Measurements from ENCODE around the gene EPHB1. TPM values are rescaled to one million over a fixed set of nuclear protein-coding genes. Genes with fewer than 3 reads are reported as not detected.

Gene EPHB1
- total RNA-seq, 2 donors from 2014 or later: 1.9 to 3.2 TPM

DNA sequence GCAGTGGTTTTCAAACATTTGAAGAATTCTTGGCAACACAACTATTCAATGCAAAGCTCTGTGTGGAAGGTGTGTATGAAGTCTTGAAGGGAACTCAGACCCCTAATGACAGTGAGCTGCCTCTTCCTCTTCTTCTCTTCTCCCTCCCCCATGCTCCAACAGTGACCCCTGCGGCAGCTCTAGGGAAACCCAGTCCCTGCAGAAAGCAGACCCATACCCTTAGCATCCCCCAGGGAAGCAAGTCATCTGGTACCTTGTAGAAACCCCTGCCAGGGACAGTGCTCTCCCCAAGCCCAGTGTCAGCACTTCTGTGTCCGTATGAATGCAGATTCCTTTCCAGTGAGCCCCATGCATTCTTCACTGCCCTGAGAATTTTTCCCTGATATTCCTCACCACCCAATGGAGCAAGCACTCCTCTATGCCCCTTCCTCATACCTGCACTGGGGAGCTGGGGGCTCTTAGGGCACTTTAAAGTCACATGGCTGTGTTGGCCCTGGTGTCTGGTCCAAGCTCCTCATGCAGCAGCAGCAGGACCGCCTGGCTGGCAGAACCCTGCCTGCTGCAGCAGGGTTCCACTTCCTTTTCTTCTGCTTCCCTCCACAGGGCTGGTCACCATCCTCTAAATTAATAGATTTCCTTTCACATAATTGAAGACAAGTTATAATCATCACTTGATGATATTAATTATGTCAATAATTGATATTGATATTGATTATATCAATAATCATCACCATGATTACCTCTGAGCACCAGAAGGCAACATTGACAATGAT, 442.5 kb downstream of the EPHB1 start:
- no peaks in the 10 kb centered on the region for H3K4me1 ChIP-seq
- TF ChIP-seq, protein P1, sequence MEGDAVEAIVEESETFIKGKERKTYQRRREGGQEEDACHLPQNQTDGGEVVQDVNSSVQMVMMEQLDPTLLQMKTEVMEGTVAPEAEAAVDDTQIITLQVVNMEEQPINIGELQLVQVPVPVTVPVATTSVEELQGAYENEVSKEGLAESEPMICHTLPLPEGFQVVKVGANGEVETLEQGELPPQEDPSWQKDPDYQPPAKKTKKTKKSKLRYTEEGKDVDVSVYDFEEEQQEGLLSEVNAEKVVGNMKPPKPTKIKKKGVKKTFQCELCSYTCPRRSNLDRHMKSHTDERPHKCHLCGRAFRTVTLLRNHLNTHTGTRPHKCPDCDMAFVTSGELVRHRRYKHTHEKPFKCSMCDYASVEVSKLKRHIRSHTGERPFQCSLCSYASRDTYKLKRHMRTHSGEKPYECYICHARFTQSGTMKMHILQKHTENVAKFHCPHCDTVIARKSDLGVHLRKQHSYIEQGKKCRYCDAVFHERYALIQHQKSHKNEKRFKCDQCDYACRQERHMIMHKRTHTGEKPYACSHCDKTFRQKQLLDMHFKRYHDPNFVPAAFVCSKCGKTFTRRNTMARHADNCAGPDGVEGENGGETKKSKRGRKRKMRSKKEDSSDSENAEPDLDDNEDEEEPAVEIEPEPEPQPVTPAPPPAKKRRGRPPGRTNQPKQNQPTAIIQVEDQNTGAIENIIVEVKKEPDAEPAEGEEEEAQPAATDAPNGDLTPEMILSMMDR (IDR thresholded peaks at IDR 0.05): no peak
- H3K4me3 ChIP-seq: no peak overlapping the region
- no peaks in the 10 kb centered on the region for H3K9me3 ChIP-seq
- DNase-seq (ENCODE audit: low spot score): no peak
- no peaks in the 10 kb centered on the region for H3K36me3 ChIP-seq
- H3K27ac ChIP-seq: no peak overlapping the region
- H3K27me3 ChIP-seq: no peaks in the 10 kb centered on the region

DNA sequence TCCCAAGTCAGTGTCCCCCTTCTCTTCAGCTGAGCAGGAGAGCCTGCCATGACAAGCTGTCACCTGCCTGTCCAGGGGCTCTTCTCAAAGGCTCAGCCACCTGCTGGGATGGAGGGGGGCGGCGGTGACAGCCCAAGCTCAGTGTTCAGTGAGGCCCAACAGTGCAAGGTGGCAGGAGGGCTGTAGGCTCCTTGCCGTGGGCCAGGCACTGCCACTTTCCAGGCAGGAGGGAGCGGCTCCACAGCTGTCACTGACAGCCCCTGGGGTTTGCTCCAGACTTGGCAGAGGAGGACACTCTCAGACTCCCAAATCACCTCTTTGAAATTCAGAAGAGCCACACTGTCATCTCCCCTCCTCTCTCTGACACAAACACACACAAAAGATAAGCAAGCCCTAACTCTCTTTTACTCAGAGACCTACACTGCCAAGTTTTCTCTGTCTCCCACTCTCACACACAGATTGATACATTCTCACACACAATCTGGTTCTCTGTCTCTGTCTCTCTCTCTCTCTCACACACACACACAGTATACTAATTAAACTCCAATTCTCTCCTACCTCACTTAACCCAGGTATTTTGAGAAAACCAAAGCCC, 443.3 kb downstream of the EPHB1 start:
- Histone ChIP-seq H3K36me3 (no peaks in the 10 kb centered on the region), H3K4me1 (no peaks in the 10 kb centered on the region), H3K9me3 (no peaks in the 10 kb centered on the region), H3K4me3 (no peak overlapping the region), H3K27ac (no peak overlapping the region), H3K27me3 (no peaks in the 10 kb centered on the region)
- DNase-seq (ENCODE audit: low spot score): no peak
- TF ChIP-seq, protein P1 (IDR thresholded peaks at IDR 0.05): no peak

DNA sequence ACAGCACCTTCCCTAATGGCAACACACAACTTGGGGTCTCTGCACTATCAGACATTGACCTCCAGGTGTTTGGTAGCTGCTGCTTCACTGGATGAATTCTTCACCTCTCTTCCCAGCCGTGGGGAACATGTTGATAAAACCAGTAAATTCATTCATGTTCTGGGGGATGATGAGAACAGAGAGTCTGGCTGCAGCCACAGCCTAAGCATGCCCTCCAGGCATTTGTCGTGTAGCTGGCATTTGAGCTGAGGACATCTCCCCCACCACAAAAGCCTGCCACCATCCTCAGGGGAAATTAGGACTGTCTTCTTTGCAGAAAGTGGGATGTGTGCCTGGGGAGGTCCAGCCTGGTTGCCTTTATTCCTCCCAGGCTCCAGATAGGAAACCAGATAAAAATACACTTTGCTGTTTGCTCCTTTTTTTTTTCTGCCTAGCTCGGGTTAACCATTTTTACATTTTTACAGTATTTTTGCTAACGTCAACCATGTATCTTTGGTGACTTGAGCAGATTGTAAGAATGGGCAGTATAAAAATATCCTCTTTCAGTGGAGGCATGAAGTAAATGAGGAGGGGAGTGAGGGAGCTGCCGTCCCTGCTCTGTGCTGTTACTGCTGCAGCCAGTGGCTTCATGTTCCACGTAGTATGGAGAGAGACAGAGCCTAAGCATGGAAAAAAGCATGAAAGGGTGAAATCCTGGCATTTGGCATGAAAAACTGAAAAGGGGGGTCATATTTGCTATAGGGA, 444.0 kb downstream of the EPHB1 start:
- Histone ChIP-seq H3K4me3 (no peak overlapping the region), H3K4me1 (no peaks in the 10 kb centered on the region), H3K9me3 (no peaks in the 10 kb centered on the region), H3K27me3 (no peaks in the 10 kb centered on the region), H3K27ac (no peak overlapping the region), H3K36me3 (no peaks in the 10 kb centered on the region)
- no peak for DNase-seq (ENCODE audit: low spot score)
- TF ChIP-seq, protein P1 (IDR thresholded peaks at IDR 0.05): no peak

DNA sequence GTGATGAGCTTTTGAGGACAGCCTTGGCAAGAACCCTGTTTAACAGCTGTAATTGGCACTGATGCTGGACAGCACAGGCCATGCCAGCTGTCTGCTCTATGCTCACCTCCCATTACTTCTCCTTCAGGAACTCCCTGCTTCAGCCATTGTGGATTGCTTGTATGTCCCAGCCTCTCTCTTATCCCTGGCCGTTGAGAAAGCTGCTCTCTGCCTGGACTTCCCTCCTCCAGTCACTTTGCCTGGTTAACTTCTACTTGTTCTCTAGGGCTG, 444.5 kb downstream of the EPHB1 start:
- DNase-seq (ENCODE audit: low spot score): no peak
- Histone ChIP-seq H3K4me1 (no peaks in the 10 kb centered on the region), H3K9me3 (no peaks in the 10 kb centered on the region), H3K36me3 (no peaks in the 10 kb centered on the region), H3K27ac (no peak overlapping the region), H3K4me3 (no peak overlapping the region), H3K27me3 (no peaks in the 10 kb centered on the region)
- TF ChIP-seq, protein P1 (IDR thresholded peaks at IDR 0.05): no peak

DNA sequence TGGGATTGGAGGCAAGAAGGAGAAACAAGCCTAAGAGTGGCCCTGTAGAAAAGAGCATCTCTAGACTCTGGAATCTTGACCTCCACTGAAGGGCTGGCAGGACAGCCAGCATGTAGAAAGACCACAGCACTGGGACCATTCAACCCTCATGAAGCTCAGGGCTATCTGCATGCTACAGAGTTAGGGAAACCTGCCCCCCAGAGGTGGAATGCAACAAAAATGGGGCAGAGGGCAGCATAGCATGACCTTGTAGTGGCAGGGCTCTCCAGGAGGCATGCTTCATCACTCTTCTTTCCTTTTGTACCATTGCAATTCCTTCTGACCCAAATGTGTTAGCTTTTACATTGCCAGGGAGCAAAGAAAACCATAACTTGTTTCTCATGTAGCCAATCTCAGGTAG, 445.4 kb downstream of the EPHB1 start:
- Histone ChIP-seq H3K27ac (no peak overlapping the region), H3K9me3 (no peaks in the 10 kb centered on the region), H3K4me3 (no peak overlapping the region), H3K36me3 (no peaks in the 10 kb centered on the region), H3K27me3 (no peaks in the 10 kb centered on the region), H3K4me1 (no peaks in the 10 kb centered on the region)
- TF ChIP-seq, protein P1 (IDR thresholded peaks at IDR 0.05): no peak
- no peak for DNase-seq (ENCODE audit: low spot score)

Measured in right atrium auricular region (tissue), 2 donors.